ENCODE data around the gene NIM1K. TPM values are rescaled to one million over a fixed set of nuclear protein-coding genes. Genes with fewer than 3 reads are reported as not detected.

The NIM1K gene
- 0.07 to 0.14 TPM in 2 of 3 replicates, not detected in the other for total RNA-seq (2021)
- Bru-seq, nascent RNA = percentile 10 among the genes with signal in this experiment
- long read RNA-seq, experiment 1 = 0 reads
- long read RNA-seq, experiment 2 = 0 reads
- long read RNA-seq, experiment 3 = 0 reads

DNA sequence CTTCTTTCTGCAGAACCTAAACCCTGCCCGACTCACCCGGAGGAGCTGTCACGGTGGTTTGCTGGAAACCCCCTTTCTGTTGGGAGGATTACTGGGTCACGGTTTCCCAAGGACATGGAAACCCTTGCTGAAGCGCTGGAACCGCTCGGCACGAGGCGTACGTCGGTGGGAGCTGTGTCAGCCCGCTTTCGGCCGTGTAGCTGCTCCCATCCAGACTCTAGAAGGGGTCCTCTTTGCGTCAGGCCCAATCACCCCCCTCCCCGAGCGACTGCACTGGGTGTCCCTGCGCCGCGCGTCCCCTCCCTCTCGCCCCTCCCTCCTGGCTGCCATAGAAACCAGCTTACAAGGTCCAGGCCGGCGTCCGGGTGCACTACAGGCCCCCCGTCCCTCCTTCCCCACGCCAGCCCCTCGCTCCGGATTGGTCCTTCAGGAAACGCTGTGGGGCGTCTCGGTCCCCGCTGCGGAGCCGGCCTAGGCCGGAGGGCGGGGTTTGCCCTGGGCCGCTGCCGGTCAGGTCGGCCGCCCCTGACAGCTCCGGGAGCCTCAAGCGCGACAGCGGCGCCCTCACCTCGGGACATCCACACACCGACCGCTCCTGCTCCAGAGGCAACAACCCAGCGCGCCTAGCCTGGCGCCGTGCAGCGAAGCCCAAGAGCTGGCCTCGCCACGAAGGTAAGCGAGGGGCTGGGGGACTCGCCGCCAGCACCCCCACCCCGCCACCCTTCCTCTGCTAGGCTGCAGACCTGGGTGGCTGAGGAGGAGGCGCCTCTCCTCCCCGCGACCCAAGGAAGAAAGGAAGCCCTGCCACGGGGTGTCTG lies at the start of gene NIM1K:
TSS of gene NIM1K (plus strand) at position 486 of the 818 bp plus-strand sequence. CDS start 53,551 bp downstream, outside the sequence.
- Mint-ChIP-seq H3K4me3 (peak within 1 kb of the TSS; percentile 79), H3K36me3 (no peaks in the 10 kb centered on the region), H3K27ac (no peak within 1 kb of the TSS), H3K9me3 (0 out of 2 replicates have a peak, but pooled peaks cover 8% of the 10 kb centered on the region), H3K4me1 (peaks cover 27% of the 10 kb centered on the region), H3K27me3 (ENCODE audit: low read depth) (peaks cover 54% of the 10 kb centered on the region)
- ATAC-seq = peak; percentile 73
- peak; percentile 75 for DNase-seq (ENCODE audit: low spot score)
- TF ChIP-seq TP53 (CRISPR knock-in tag; IDR thresholded peaks at IDR 0.05) (no peak; the same call in 1 of the 2 replicates), ZNF138 (CRISPR knock-in tag; conservative IDR thresholded peaks at IDR 0.05) (0 out of 2 replicates have a peak, but pooled peaks have one; percentile 36), CREB1 (CRISPR knock-in tag; IDR thresholded peaks at IDR 0.05) (no peak), FOXP1 (CRISPR knock-in tag; IDR thresholded peaks at IDR 0.05; ENCODE audit: borderline replicate concordance) (peak; percentile 38; the same call in 1 of the 2 replicates), ETV6 (CRISPR knock-in tag; IDR thresholded peaks at IDR 0.05) (peak; percentile 56; the same call in 1 of the 2 replicates)
- TF ChIP-seq, protein P1, sequence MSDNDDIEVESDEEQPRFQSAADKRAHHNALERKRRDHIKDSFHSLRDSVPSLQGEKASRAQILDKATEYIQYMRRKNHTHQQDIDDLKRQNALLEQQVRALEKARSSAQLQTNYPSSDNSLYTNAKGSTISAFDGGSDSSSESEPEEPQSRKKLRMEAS (CRISPR knock-in tag; IDR thresholded peaks at IDR 0.05) = peak; percentile 38
- TF ChIP-seq, protein P2, sequence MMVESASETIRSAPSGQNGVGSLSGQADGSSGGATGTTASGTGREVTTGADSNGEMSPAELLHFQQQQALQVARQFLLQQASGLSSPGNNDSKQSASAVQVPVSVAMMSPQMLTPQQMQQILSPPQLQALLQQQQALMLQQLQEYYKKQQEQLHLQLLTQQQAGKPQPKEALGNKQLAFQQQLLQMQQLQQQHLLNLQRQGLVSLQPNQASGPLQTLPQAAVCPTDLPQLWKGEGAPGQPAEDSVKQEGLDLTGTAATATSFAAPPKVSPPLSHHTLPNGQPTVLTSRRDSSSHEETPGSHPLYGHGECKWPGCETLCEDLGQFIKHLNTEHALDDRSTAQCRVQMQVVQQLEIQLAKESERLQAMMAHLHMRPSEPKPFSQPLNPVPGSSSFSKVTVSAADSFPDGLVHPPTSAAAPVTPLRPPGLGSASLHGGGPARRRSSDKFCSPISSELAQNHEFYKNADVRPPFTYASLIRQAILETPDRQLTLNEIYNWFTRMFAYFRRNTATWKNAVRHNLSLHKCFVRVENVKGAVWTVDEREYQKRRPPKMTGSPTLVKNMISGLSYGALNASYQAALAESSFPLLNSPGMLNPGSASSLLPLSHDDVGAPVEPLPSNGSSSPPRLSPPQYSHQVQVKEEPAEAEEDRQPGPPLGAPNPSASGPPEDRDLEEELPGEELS (CRISPR knock-in tag; IDR thresholded peaks at IDR 0.05) = peak; percentile 38; the same call in 1 of the 2 replicates
- ChIA-PET CTCF (interaction anchor here (1.0 to 3.0 kb wide), 3 partner anchors 71 to 292 kb away, joined by 3 to 15 read pairs (median 4); partner anchors contain the start of genes TMEM267 and ZNF131), POLR2A (interaction anchor here (1.1 kb wide), 1 partner anchor 71 kb away, joined by 5 read pairs; the partner anchor contains the start of gene ZNF131)

DNA sequence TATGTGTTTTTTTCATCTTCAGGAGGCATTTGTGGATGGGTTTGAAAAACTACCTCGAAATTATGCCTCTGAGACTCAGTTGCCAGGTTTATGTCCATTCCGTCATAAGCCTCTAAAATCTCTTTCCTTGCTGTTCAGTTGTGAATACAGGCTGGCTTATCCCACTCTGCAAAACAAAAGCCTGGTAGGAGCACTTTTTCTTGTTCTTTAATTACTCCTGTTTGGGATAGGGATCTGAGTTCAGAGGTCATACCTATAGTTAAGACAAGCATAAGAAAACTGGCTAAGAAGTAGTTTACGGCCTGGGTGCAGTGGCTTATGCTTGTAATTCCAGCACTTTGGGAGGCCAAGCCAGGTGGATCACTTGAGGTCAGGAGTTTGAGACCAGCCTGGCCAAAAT lies 47.0 kb upstream of the NIM1K start:
- no peaks in the 10 kb centered on the region for H3K27me3 Mint-ChIP-seq (ENCODE audit: low read depth)
- ChIA-PET POLR2A (no interaction called here), CTCF (no interaction called here)
- H3K4me1 Mint-ChIP-seq = peaks cover 10% of the 10 kb centered on the region
- H3K9me3 Mint-ChIP-seq = no peaks in the 10 kb centered on the region
- DNase-seq (ENCODE audit: low spot score) (no peak), ATAC-seq (no peak)
- H3K27ac Mint-ChIP-seq = no peak overlapping the region
- peaks cover 34% of the 10 kb centered on the region for H3K36me3 Mint-ChIP-seq
- H3K4me3 Mint-ChIP-seq = no peak overlapping the region
- TF ChIP-seq, protein P3, sequence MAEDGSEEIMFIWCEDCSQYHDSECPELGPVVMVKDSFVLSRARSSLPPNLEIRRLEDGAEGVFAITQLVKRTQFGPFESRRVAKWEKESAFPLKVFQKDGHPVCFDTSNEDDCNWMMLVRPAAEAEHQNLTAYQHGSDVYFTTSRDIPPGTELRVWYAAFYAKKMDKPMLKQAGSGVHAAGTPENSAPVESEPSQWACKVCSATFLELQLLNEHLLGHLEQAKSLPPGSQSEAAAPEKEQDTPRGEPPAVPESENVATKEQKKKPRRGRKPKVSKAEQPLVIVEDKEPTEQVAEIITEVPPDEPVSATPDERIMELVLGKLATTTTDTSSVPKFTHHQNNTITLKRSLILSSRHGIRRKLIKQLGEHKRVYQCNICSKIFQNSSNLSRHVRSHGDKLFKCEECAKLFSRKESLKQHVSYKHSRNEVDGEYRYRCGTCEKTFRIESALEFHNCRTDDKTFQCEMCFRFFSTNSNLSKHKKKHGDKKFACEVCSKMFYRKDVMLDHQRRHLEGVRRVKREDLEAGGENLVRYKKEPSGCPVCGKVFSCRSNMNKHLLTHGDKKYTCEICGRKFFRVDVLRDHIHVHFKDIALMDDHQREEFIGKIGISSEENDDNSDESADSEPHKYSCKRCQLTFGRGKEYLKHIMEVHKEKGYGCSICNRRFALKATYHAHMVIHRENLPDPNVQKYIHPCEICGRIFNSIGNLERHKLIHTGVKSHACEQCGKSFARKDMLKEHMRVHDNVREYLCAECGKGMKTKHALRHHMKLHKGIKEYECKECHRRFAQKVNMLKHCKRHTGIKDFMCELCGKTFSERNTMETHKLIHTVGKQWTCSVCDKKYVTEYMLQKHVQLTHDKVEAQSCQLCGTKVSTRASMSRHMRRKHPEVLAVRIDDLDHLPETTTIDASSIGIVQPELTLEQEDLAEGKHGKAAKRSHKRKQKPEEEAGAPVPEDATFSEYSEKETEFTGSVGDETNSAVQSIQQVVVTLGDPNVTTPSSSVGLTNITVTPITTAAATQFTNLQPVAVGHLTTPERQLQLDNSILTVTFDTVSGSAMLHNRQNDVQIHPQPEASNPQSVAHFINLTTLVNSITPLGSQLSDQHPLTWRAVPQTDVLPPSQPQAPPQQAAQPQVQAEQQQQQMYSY (CRISPR knock-in tag; IDR thresholded peaks at IDR 0.05) = no peak
- TF ChIP-seq ZNF121 (CRISPR knock-in tag; IDR thresholded peaks at IDR 0.05) (no peak), ZNF232 (CRISPR knock-in tag; IDR thresholded peaks at IDR 0.05) (no peak), CREB1 (CRISPR knock-in tag; IDR thresholded peaks at IDR 0.05) (no peak), RORB (CRISPR knock-in tag; IDR thresholded peaks at IDR 0.05) (no peak)
- TF ChIP-seq, protein P4, sequence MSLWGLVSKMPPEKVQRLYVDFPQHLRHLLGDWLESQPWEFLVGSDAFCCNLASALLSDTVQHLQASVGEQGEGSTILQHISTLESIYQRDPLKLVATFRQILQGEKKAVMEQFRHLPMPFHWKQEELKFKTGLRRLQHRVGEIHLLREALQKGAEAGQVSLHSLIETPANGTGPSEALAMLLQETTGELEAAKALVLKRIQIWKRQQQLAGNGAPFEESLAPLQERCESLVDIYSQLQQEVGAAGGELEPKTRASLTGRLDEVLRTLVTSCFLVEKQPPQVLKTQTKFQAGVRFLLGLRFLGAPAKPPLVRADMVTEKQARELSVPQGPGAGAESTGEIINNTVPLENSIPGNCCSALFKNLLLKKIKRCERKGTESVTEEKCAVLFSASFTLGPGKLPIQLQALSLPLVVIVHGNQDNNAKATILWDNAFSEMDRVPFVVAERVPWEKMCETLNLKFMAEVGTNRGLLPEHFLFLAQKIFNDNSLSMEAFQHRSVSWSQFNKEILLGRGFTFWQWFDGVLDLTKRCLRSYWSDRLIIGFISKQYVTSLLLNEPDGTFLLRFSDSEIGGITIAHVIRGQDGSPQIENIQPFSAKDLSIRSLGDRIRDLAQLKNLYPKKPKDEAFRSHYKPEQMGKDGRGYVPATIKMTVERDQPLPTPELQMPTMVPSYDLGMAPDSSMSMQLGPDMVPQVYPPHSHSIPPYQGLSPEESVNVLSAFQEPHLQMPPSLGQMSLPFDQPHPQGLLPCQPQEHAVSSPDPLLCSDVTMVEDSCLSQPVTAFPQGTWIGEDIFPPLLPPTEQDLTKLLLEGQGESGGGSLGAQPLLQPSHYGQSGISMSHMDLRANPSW (CRISPR knock-in tag; conservative IDR thresholded peaks at IDR 0.05; ENCODE audit: low read depth) = no peak
- TF ChIP-seq, protein P5, sequence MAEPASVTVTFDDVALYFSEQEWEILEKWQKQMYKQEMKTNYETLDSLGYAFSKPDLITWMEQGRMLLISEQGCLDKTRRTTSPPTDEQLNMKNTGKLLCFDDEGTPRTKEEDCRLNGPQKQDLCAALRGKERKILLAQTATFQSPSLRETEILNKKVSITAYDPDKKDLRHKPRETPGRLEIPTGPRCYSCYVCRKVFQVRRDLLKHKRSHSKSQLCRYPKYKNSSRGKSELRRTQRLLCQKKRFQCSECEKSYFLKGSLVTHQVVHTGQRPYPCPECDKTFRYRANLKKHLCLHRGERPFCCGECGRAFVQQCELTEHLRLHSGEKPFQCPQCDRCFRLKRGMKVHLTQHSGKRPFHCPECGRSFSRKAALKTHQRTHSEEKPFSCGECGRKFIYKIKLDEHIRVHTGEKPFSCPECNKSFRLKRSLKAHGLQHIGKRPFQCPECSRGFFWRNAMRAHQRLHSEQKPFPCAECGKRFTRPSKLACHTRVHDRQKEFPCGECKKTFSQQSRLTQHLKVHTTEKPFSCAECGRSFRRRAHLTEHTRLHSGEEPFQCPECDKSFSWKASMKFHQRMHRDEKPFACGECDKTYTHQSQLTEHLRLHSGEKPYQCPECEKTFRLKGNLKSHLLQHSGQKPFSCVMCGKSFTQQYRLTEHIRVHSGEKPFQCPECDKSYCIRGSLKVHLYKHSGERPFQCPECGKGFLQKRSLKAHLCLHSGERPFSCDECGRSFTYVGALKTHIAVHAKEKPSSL (CRISPR knock-in tag; conservative IDR thresholded peaks at IDR 0.05) = no peak
- TF ChIP-seq, protein P6, sequence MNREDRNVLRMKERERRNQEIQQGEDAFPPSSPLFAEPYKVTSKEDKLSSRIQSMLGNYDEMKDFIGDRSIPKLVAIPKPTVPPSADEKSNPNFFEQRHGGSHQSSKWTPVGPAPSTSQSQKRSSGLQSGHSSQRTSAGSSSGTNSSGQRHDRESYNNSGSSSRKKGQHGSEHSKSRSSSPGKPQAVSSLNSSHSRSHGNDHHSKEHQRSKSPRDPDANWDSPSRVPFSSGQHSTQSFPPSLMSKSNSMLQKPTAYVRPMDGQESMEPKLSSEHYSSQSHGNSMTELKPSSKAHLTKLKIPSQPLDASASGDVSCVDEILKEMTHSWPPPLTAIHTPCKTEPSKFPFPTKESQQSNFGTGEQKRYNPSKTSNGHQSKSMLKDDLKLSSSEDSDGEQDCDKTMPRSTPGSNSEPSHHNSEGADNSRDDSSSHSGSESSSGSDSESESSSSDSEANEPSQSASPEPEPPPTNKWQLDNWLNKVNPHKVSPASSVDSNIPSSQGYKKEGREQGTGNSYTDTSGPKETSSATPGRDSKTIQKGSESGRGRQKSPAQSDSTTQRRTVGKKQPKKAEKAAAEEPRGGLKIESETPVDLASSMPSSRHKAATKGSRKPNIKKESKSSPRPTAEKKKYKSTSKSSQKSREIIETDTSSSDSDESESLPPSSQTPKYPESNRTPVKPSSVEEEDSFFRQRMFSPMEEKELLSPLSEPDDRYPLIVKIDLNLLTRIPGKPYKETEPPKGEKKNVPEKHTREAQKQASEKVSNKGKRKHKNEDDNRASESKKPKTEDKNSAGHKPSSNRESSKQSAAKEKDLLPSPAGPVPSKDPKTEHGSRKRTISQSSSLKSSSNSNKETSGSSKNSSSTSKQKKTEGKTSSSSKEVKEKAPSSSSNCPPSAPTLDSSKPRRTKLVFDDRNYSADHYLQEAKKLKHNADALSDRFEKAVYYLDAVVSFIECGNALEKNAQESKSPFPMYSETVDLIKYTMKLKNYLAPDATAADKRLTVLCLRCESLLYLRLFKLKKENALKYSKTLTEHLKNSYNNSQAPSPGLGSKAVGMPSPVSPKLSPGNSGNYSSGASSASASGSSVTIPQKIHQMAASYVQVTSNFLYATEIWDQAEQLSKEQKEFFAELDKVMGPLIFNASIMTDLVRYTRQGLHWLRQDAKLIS (CRISPR knock-in tag; IDR thresholded peaks at IDR 0.05; ENCODE audit: borderline replicate concordance) = no peak
